Measurements from ENCODE around the gene SCARF2. TPM values are rescaled to one million over a fixed set of nuclear protein-coding genes. Genes with fewer than 3 reads are reported as not detected.

SCARF2 gene, protein sequence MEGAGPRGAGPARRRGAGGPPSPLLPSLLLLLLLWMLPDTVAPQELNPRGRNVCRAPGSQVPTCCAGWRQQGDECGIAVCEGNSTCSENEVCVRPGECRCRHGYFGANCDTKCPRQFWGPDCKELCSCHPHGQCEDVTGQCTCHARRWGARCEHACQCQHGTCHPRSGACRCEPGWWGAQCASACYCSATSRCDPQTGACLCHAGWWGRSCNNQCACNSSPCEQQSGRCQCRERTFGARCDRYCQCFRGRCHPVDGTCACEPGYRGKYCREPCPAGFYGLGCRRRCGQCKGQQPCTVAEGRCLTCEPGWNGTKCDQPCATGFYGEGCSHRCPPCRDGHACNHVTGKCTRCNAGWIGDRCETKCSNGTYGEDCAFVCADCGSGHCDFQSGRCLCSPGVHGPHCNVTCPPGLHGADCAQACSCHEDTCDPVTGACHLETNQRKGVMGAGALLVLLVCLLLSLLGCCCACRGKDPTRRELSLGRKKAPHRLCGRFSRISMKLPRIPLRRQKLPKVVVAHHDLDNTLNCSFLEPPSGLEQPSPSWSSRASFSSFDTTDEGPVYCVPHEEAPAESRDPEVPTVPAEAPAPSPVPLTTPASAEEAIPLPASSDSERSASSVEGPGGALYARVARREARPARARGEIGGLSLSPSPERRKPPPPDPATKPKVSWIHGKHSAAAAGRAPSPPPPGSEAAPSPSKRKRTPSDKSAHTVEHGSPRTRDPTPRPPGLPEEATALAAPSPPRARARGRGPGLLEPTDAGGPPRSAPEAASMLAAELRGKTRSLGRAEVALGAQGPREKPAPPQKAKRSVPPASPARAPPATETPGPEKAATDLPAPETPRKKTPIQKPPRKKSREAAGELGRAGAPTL
- total RNA-seq (2014; rRNA removed; shearing (Covaris generic)): 16.6 and 17.0 TPM in 2 replicates
- 1.8 and 2.2 TPM in 2 replicates for polyA plus RNA-seq (2016; fragmentation: Nextera tagmentation; extraction: Ambion mirVana)
- long read RNA-seq, partial matches to known transcripts: 1 of 1 reads
- long read RNA-seq, other reads (novel, unspliced or antisense): 0 of 1 reads

- Histone ChIP-seq H3K27me3 (ENCODE audit: insufficient read depth) (peaks cover 67% of the 10 kb centered on the region), H3K27ac (ENCODE audit: low read depth) (no peak within 1 kb of the TSS)
- no peak within 1 kb of the TSS for H3K27ac Mint-ChIP-seq
These were observed at the start of gene SCARF2 for GRCh38 chr22:20437613-20438426. Gene SCARF2 (minus strand): TSS chr22:20437825. CDS start chr22:20437754, 71 bp downstream.

DNA sequence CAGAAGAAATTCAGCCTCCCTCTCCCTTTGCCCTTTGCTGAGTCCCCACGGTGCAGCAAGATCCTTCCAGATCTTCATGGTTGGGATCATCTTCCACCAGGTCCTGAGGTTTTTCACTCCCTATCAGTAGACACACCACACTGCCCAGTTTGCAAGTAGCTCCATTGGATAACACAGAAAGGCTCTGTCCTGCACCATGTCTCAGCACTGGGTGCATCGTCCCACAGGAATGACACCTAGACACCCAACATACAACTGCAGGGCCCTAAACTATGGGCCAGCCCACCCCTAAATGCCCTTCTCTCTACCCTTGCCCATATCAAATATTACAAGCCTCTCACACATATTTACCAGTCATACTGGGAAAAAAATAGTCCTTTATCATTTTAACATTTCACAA is 48.6 kb upstream of the SCARF2 start:
- no peak overlapping the region for H2AFZ ChIP-seq
- H3K36me3 ChIP-seq (ENCODE audit: insufficient read depth): no peaks in the 10 kb centered on the region
- ATAC-seq: no peak
- H3K9me2 ChIP-seq (ENCODE audit: insufficient read depth): 0 out of 2 replicates have a peak, but pooled peaks cover 3% of the 10 kb centered on the region
- no peak overlapping the region for H3K27ac ChIP-seq (ENCODE audit: low read depth)
- Mint-ChIP-seq H3K27ac (no peak overlapping the region), H3K4me3 (no peak overlapping the region), H3K27me3 (ENCODE audit: insufficient read depth, low read depth, poor library complexity) (peaks cover 14% of the 10 kb centered on the region), H3K36me3 (ENCODE audit: low read depth) (no peaks in the 10 kb centered on the region; the same call in 2 of the 3 replicates), H3K9me3 (no peaks in the 10 kb centered on the region), H3K4me1 (peaks cover 6% of the 10 kb centered on the region)
- H3K4me3 ChIP-seq: no peak overlapping the region
- no peak for DNase-seq (ENCODE audit: low spot score)
- H3K27me3 ChIP-seq (ENCODE audit: insufficient read depth): no peaks in the 10 kb centered on the region
- no peaks in the 10 kb centered on the region for H3K79me2 ChIP-seq (replicated peaks; ENCODE audit: insufficient read depth)
- H3K4me1 ChIP-seq (ENCODE audit: insufficient read depth): no peaks in the 10 kb centered on the region
- H4K20me1 ChIP-seq (replicated peaks; ENCODE audit: insufficient read depth): 0 out of 2 replicates have a peak, but pooled peaks cover 3% of the 10 kb centered on the region
- H3K4me2 ChIP-seq: no peak overlapping the region
- H3F3A ChIP-seq (replicated peaks; ENCODE audit: low read depth): no peaks in the 10 kb centered on the region
- no peak for TF ChIP-seq EZH2phosphoT487 (IDR thresholded peaks at IDR 0.05; ENCODE audit: unreplicated experiment)
- TF ChIP-seq ZNF331 (CRISPR knock-in tag; IDR thresholded peaks at IDR 0.05; ENCODE audit: low read depth): no peak
- no peak for TF ChIP-seq ZNF462 (CRISPR knock-in tag; IDR thresholded peaks at IDR 0.05)
- no peak for TF ChIP-seq JUNB (IDR thresholded peaks at IDR 0.05; ENCODE audit: unreplicated experiment)
- no peak for TF ChIP-seq STAT1 (IDR thresholded peaks at IDR 0.05; ENCODE audit: unreplicated experiment)
- TF ChIP-seq POLR2AphosphoS5 (IDR thresholded peaks at IDR 0.05; ENCODE audit: low read depth): no peak
- TF ChIP-seq ZNF114 (CRISPR knock-in tag; IDR thresholded peaks at IDR 0.05): no peak
- TF ChIP-seq, protein P1, sequence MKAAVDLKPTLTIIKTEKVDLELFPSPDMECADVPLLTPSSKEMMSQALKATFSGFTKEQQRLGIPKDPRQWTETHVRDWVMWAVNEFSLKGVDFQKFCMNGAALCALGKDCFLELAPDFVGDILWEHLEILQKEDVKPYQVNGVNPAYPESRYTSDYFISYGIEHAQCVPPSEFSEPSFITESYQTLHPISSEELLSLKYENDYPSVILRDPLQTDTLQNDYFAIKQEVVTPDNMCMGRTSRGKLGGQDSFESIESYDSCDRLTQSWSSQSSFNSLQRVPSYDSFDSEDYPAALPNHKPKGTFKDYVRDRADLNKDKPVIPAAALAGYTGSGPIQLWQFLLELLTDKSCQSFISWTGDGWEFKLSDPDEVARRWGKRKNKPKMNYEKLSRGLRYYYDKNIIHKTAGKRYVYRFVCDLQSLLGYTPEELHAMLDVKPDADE (IDR thresholded peaks at IDR 0.05): no peak

More at GRCh38 chr22:20437613-20438426, at the start of gene SCARF2:
- H3K9me3 Mint-ChIP-seq: no peaks in the 10 kb centered on the region; the same call in 2 of the 3 replicates
- H4K20me1 ChIP-seq (replicated peaks; ENCODE audit: insufficient read depth): peaks cover 8% of the 10 kb centered on the region; the same call in 1 of the 2 replicates
- ATAC-seq (peak; percentile 64), DNase-seq (ENCODE audit: low spot score) (peak; percentile 86)
- H3K4me1 Mint-ChIP-seq: peaks cover 10% of the 10 kb centered on the region
- H3K27me3 Mint-ChIP-seq (ENCODE audit: insufficient read depth, low read depth, poor library complexity): peaks cover 54% of the 10 kb centered on the region
- peaks cover 9% of the 10 kb centered on the region for H3K79me2 ChIP-seq (replicated peaks; ENCODE audit: insufficient read depth)
- H3K4me2 ChIP-seq: peak within 1 kb of the TSS; percentile 94
- H3K9me2 ChIP-seq (ENCODE audit: insufficient read depth): no peaks in the 10 kb centered on the region
- peak within 1 kb of the TSS; percentile 84 for H3K4me3 Mint-ChIP-seq
- H2AFZ ChIP-seq: peak within 1 kb of the TSS; percentile 94
- H3K36me3 Mint-ChIP-seq (ENCODE audit: low read depth): peaks cover 3% of the 10 kb centered on the region; the same call in 1 of the 3 replicates
- H3F3A ChIP-seq (replicated peaks; ENCODE audit: low read depth): 0 out of 2 replicates have a peak, but pooled peaks cover 3% of the 10 kb centered on the region
- peaks cover 7% of the 10 kb centered on the region; the same call in 1 of the 2 replicates for H3K4me1 ChIP-seq (ENCODE audit: insufficient read depth)
- TF ChIP-seq POLR2AphosphoS5 (IDR thresholded peaks at IDR 0.05; ENCODE audit: low read depth) (peak; percentile 41; the same call in 1 of the 2 replicates), CREB1 (CRISPR knock-in tag; IDR thresholded peaks at IDR 0.05; ENCODE audit: low read depth) (no peak), EZH2 (IDR thresholded peaks at IDR 0.05; ENCODE audit: low read depth, unreplicated experiment) (peak; percentile 42), STAT1 (IDR thresholded peaks at IDR 0.05; ENCODE audit: unreplicated experiment) (no peak)
- peak within 1 kb of the TSS; percentile 87 for H3K4me3 ChIP-seq
- H3K36me3 ChIP-seq (ENCODE audit: insufficient read depth): no peaks in the 10 kb centered on the region

Measured in GM23338 (cell line).